Parathyroid adenoma (tissue), 2 donors: ENCODE data around the gene CAMSAP2.

Source experiments
- H2AFZ ChIP-seq: fragments of 300-600 bp; sonication (generic); one replicate; pipeline ENCODE4 v1.7.0; 2017; ENCODE audit warnings: antibody characterized with exemption, mild to moderate bottlenecking
- H3K27ac ChIP-seq: fragments of 300-600 bp; sonication (generic); one replicate; pipeline ENCODE4 v1.7.0; 2017
- H3K27me3 ChIP-seq: fragments of 300-600 bp; sonication (generic); one replicate; pipeline ENCODE4 v1.7.0; 2017; ENCODE audit warnings: low read length; ENCODE audit not compliant: control insufficient read depth, insufficient read depth
- H3K36me3 ChIP-seq: fragments of 300-600 bp; sonication (generic); one replicate; pipeline ENCODE4 v1.7.0; 2017; ENCODE audit warnings: low read length; ENCODE audit not compliant: control insufficient read depth, insufficient read depth
- H3K4me1 ChIP-seq: fragments of 300-600 bp; sonication (generic); one replicate; pipeline ENCODE4 v1.7.0; 2017; ENCODE audit warnings: control low read depth
- H3K4me2 ChIP-seq: fragments of 300-600 bp; sonication (generic); one replicate; pipeline ENCODE4 v1.7.0; 2017; ENCODE audit warnings: low read length
- H3K4me3 ChIP-seq: fragments of 300-600 bp; sonication (generic); one replicate; pipeline ENCODE4 v1.7.0; 2017; ENCODE audit warnings: low read depth, low read length
- H3K79me2 ChIP-seq: fragments of 300-600 bp; sonication (generic); one replicate; pipeline ENCODE4 v1.7.0; 2017; ENCODE audit warnings: control low read depth
- H3K9ac ChIP-seq: fragments of 300-600 bp; sonication (generic); one replicate; pipeline ENCODE4 v1.7.0; 2017; ENCODE audit warnings: mild to moderate bottlenecking
- H3K9me3 ChIP-seq: fragments of 300-600 bp; sonication (generic); one replicate; pipeline ENCODE4 v1.7.0; 2017; ENCODE audit warnings: low read length; ENCODE audit not compliant: control insufficient read depth
- CTCF ChIP-seq: fragments of 300-600 bp; sonication (generic); IDR thresholded peaks from one replicate; pipeline ENCODE4 v1.7.0; 2017; ENCODE audit warnings: antibody characterized with exemption, mild to moderate bottlenecking
- donor health status: primary hyperparathyroidism.

The CAMSAP2 gene

GRCh38 chr1:200888349-200888838 is 149.7 kb downstream of the CAMSAP2 start:
- Histone ChIP-seq H2AFZ (no peak overlapping the region), H3K27me3 (peaks cover 3% of the 10 kb centered on the region), H3K36me3 (no peaks in the 10 kb centered on the region), H3K9ac (no peak overlapping the region), H3K27ac (no peak overlapping the region), H3K4me1 (no peaks in the 10 kb centered on the region), H3K9me3 (no peaks in the 10 kb centered on the region), H3K4me3 (no peak overlapping the region), H3K79me2 (no peaks in the 10 kb centered on the region), H3K4me2 (no peak overlapping the region)
- TF ChIP-seq CTCF = no peak

GRCh38 chr1:200889571-200889970 is 150.9 kb downstream of the CAMSAP2 start:
- H3K4me2 ChIP-seq = no peak overlapping the region
- no peaks in the 10 kb centered on the region for H3K9me3 ChIP-seq
- no peak for TF ChIP-seq CTCF
- H3K4me1 ChIP-seq = no peaks in the 10 kb centered on the region
- no peak overlapping the region for H2AFZ ChIP-seq
- H3K79me2 ChIP-seq = no peaks in the 10 kb centered on the region
- H3K9ac ChIP-seq = no peak overlapping the region
- no peak overlapping the region for H3K27ac ChIP-seq
- peaks cover 3% of the 10 kb centered on the region for H3K27me3 ChIP-seq
- no peaks in the 10 kb centered on the region for H3K36me3 ChIP-seq
- no peak overlapping the region for H3K4me3 ChIP-seq

DNA sequence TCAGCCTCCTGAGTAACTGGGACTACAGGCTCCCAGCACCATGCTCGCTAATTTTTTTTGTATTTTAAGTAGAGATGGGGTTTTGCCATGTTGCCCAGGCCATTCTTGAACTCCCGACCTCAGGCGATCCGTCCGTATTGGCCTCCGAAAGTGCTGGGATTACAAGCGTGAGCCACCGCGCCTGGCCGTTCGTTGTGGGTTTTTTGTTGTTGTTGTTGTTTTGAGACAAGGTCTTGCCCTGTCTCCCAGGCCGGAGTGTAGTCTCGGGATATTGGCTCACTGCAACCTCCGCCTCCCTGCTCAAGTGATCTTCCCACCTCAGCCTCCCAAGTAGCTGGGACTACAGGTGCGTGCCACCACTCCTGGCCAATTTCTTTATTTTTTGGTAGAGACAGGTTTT is 151.3 kb downstream of the CAMSAP2 start:
- TF ChIP-seq CTCF = no peak
- Histone ChIP-seq H3K4me2 (no peak overlapping the region), H3K9me3 (no peaks in the 10 kb centered on the region), H3K36me3 (no peaks in the 10 kb centered on the region), H3K79me2 (no peaks in the 10 kb centered on the region), H3K4me3 (no peak overlapping the region), H3K9ac (no peak overlapping the region), H3K4me1 (no peaks in the 10 kb centered on the region), H2AFZ (no peak overlapping the region), H3K27ac (no peak overlapping the region), H3K27me3 (peaks cover 3% of the 10 kb centered on the region)

- Histone ChIP-seq H3K27ac (no peak overlapping the region), H3K9ac (no peak overlapping the region), H3K4me3 (peak overlapping the region; percentile 57), H3K4me2 (peak overlapping the region; percentile 96), H3K79me2 (no peaks in the 10 kb centered on the region), H3K27me3 (peaks cover 3% of the 10 kb centered on the region), H3K36me3 (no peaks in the 10 kb centered on the region), H2AFZ (peak overlapping the region; percentile 77), H3K9me3 (no peaks in the 10 kb centered on the region), H3K4me1 (no peaks in the 10 kb centered on the region)
- TF ChIP-seq CTCF = no peak
These were observed 152.4 kb downstream of the CAMSAP2 start for GRCh38 chr1:200890818-200891773.
